Vagina (tissue), 2 donors: ENCODE results near the gene BRD3. TPM values are rescaled to one million over a fixed set of nuclear protein-coding genes. Genes with fewer than 3 reads are reported as not detected.
"Not testable (repeated sequence)": the region's sequence is repeated elsewhere in the genome, so short reads cannot be mapped to it uniquely, and the experiment has no call there.

Experiments used
- DNase-seq, 2 donors: peaks; one replicate each; pipeline ENCODE4 v3.0.0-alpha.2; 2017; ENCODE audit errors: extremely low spot score in 2 of 2
- H3K27ac ChIP-seq: fragments of 200-600 bp; sonication (generic); one replicate; pipeline ENCODE4 v1.5.1; 2019
- H3K27me3 ChIP-seq: fragments of 200-600 bp; sonication (generic); one replicate; pipeline ENCODE4 v1.5.1; 2019
- H3K36me3 ChIP-seq, 2 donors: fragments of 200-600 bp; sonication (generic); one replicate each; pipeline ENCODE4 v1.5.1; 2017 to 2019
- H3K4me1 ChIP-seq: fragments of 200-600 bp; sonication (generic); one replicate; pipeline ENCODE4 v1.5.1; 2019
- H3K4me3 ChIP-seq, 2 donors: fragments of 200-600 bp; sonication (generic); 1 replicate in 1 of 2; 2 replicates in 1 of 2; pipeline ENCODE4 v1.5.1; 2016 to 2019
- H3K9me3 ChIP-seq: fragments of 200-600 bp; sonication (generic); one replicate; pipeline ENCODE4 v1.5.1; 2019
- POLR2A ChIP-seq, 2 donors: fragments of 450-650 bp; IDR thresholded peaks; one replicate each; pipeline ENCODE4 v1.6.1; 2017; ENCODE audit warnings: antibody characterized with exemption in 2 of 2, mild to moderate bottlenecking in 2 of 2, moderate library complexity in 2 of 2
- POLR2AphosphoS5 ChIP-seq, 2 donors: sonication (generic); formaldehyde crosslinking; IDR thresholded peaks; one replicate each; pipeline ENCODE4 v1.9.0; 2017; ENCODE audit warnings: antibody characterized with exemption in 2 of 2, mild to moderate bottlenecking in 2 of 2, low read depth in 1 of 2; ENCODE audit not compliant: insufficient read depth in 1 of 2
- intact Hi-C: fragments of 100-400 bp; cut with DNase I; formaldehyde crosslinking; loops from one replicate; pipeline ENCODE4 v1.15.1; 2023
- total RNA-seq: library from RNA; depleted of rRNA; stranded (reverse); fragments of >200 nt; gene quantifications from one replicate; pipeline ENCODE4 v1.2.3, GENCODE V29; 2016
- TF ChIP-seq, protein P1 (sequence below), 3 experiments: fragments of 450-650 bp in 2 of 3; fragments of 200-600 bp in 1 of 3; sonication (generic) in 1 of 3; IDR thresholded peaks; one replicate each; pipeline ENCODE4 v1.5.1; 2017 to 2019; ENCODE audit warnings: antibody characterized with exemption in 3 of 3, mild to moderate bottlenecking in 2 of 3, moderate library complexity in 2 of 3

The BRD3 gene
- total RNA-seq: 20.4 TPM

DNA sequence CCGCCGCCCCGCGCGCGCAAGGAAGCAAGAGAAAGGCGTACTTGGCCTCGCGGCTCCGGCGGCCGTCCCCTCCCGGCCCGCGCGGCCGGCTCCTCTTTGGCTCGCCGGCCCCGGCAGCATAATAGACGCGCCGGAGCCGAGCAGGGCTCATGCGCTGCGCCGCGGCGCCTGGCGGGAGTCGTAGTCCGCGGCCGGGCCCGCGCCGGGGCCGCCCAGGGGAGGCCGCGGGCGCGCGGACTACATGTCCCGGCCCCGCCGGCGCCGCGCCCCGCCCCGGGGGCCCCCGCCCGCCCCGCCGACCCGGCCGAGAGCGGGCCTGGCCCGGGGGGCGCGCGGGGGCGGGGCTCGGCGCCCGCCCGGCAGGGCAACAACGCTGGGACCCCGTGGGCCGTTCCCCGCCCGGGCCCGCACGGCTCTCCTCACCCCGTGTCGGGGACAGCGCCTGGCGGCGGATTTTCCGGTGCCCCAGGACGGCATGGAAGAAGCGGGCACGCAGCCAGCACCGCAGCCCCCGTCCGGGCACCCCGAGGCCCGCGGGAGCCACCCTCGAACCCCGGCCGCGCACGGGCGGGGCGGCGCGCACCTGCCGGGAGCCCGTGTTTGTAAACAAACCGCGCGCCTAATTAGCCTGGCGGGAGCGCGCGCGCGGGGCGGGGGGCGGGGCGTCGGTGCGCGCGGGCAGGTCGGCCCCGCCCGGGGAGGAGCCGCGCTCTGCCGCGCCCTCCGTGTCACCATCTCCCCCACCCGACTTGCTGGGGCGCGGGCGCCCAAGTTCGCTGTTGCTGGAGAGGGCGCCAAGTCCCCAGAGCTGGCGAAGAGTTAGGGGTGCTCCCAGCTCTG, at the start of gene BRD3:
TSS of gene BRD3 (minus strand) at position 123 of the 840 bp plus-strand sequence. CDS start 14,549 bp downstream, outside the sequence.
- intact Hi-C loops: no loop called here
- peaks cover 44% of the 10 kb centered on the region for H3K4me1 ChIP-seq

DNA sequence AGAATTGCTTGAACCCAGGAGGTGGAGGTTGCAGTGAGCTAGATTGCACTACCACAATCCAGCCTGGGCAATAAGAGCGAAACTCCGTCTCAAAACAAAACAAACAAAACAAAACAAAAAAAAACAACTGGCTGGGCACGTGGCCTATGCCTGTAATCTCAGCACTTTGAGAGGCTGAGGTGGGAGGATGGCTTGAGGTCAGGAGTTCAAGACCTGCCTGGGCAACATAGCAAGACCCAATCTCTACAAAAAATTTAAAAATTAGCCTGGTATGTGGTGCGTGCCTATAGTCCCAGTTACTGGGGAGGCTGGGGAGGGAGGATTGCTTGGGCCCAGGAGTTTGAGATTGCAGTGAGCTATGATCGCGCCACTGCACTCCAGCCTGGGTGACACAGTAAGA, 44.7 kb upstream of the BRD3 start:
- Histone ChIP-seq H3K27me3 (no peaks in the 10 kb centered on the region), H3K36me3 (no peaks in the 10 kb centered on the region), H3K4me1 (no peaks in the 10 kb centered on the region), H3K9me3 (no peaks in the 10 kb centered on the region), H3K27ac (no peak overlapping the region), H3K4me3 (no peak overlapping the region)
- DNase-seq: no peak
- TF ChIP-seq POLR2A (IDR thresholded peaks at IDR 0.05): no peak
- intact Hi-C loops: no loop called here

More for the DNA sequence above, at the start of gene BRD3:
- Histone ChIP-seq H3K9me3 (no peaks in the 10 kb centered on the region), H3K27ac (peak within 1 kb of the TSS; percentile 99), H3K36me3 (no peaks in the 10 kb centered on the region), H3K27me3 (no peaks in the 10 kb centered on the region), H3K4me3 (peak within 1 kb of the TSS; percentile 69 to 99)
- DNase-seq: no peak
- peak in 1 of 2 donors; percentile 24 for TF ChIP-seq POLR2AphosphoS5 (IDR thresholded peaks at IDR 0.05; ENCODE audit: insufficient read depth in 1 of 2, low read depth in 1 of 2)
- TF ChIP-seq, protein P1, sequence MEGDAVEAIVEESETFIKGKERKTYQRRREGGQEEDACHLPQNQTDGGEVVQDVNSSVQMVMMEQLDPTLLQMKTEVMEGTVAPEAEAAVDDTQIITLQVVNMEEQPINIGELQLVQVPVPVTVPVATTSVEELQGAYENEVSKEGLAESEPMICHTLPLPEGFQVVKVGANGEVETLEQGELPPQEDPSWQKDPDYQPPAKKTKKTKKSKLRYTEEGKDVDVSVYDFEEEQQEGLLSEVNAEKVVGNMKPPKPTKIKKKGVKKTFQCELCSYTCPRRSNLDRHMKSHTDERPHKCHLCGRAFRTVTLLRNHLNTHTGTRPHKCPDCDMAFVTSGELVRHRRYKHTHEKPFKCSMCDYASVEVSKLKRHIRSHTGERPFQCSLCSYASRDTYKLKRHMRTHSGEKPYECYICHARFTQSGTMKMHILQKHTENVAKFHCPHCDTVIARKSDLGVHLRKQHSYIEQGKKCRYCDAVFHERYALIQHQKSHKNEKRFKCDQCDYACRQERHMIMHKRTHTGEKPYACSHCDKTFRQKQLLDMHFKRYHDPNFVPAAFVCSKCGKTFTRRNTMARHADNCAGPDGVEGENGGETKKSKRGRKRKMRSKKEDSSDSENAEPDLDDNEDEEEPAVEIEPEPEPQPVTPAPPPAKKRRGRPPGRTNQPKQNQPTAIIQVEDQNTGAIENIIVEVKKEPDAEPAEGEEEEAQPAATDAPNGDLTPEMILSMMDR (IDR thresholded peaks at IDR 0.05): no peak
- TF ChIP-seq POLR2A (IDR thresholded peaks at IDR 0.05): peak in 1 of 2 donors; percentile 86

DNA sequence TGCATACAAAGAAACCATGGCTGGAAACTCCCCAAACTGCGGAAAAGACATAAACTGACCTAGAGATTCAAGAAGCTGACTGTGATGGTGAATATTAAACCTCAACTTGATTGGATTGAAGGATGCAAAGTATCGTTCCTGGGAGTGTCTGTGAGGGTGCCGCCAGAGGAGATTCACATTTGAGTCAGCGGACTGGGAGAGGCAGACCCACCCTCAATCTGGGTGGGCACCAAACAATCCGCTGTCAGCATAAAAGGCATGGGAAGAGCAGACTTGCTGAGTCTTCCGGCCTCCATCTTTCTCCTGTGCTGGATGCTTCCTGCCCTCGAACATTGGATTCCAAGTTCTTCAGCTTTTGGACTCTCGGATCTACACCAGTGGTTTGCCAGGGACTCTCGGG, 43.2 kb upstream of the BRD3 start:
- intact Hi-C loops: no loop called here
- Histone ChIP-seq H3K4me1 (no peaks in the 10 kb centered on the region), H3K4me3 (no peak overlapping the region), H3K36me3 (no peaks in the 10 kb centered on the region), H3K27ac (no peak overlapping the region), H3K27me3 (no peaks in the 10 kb centered on the region), H3K9me3 (no peaks in the 10 kb centered on the region)
- no peak for DNase-seq
- no peak for TF ChIP-seq POLR2A (IDR thresholded peaks at IDR 0.05)
- TF ChIP-seq, protein P1 (IDR thresholded peaks at IDR 0.05): no peak
- TF ChIP-seq POLR2AphosphoS5 (IDR thresholded peaks at IDR 0.05; ENCODE audit: insufficient read depth in 1 of 2, low read depth in 1 of 2): no peak

DNA sequence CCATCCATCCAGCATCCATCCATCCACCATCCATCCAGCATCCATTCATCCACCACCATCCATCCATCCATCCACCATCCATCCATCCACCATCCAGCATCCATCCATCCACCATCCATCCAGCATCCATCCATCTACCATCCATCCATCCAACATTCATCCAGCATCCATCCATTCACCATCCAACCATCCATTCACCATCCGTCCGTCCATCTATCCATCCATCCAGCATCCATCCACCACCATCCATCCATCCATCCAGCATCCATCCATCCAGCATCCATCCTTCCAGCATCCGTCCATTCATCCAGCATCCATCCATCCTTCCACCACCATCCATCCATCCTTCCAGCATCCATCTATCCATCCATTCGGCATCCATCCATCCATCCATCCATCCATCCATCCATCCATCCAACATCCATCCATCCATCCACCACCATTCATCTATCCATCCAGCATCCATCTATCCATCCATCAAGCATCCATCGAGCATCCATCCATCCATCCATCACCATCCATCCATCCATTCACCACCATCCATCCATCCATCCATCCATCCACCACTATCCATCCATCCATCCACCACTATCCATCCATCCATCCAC, 35.7 kb upstream of the BRD3 start:
- H3K9me3 ChIP-seq: no peaks in the 10 kb centered on the region
- DNase-seq: no peak
- no peaks in the 10 kb centered on the region for H3K36me3 ChIP-seq
- H3K27ac ChIP-seq: no peak overlapping the region
- intact Hi-C loops: no loop called here
- H3K27me3 ChIP-seq: no peaks in the 10 kb centered on the region
- H3K4me1 ChIP-seq: no peaks in the 10 kb centered on the region
- H3K4me3 ChIP-seq: no peak overlapping the region
- TF ChIP-seq POLR2AphosphoS5 (IDR thresholded peaks at IDR 0.05; ENCODE audit: insufficient read depth in 1 of 2, low read depth in 1 of 2) (no peak), POLR2A (IDR thresholded peaks at IDR 0.05) (no peak)
- TF ChIP-seq, protein P1 (IDR thresholded peaks at IDR 0.05): no peak

DNA sequence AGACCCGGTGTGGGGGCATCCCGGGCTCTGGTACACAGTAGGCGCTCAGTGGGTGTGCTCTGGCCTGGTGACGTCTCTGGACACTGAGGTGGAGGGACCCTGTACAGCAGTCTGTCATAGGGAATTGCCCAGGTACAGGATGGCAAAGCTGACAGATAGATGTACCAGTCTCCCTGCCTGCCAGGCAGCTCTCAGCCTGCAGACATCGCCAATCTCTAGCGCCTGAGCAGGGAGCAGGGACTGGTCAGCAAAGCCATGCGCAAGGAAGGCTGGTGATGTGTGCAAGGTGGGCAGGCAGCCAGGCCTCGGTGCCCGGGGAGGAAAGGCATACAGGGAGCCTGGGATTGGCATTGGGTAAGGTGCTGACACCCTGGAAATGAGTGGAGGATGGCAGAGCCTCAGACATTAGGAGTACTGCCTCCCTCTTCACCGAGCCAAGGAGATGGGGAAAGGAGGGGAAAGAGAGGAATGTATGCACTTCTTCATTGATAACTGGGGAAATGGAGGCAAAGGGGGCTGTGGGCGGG, 33.9 kb upstream of the BRD3 start:
- Histone ChIP-seq H3K27ac (no peak overlapping the region), H3K36me3 (no peaks in the 10 kb centered on the region), H3K27me3 (no peaks in the 10 kb centered on the region), H3K9me3 (no peaks in the 10 kb centered on the region), H3K4me1 (no peaks in the 10 kb centered on the region), H3K4me3 (no peak overlapping the region)
- DNase-seq: no peak
- intact Hi-C loops: no loop called here
- TF ChIP-seq POLR2A (IDR thresholded peaks at IDR 0.05): no peak
- no peak for TF ChIP-seq POLR2AphosphoS5 (IDR thresholded peaks at IDR 0.05; ENCODE audit: insufficient read depth in 1 of 2, low read depth in 1 of 2)
- TF ChIP-seq, protein P1 (IDR thresholded peaks at IDR 0.05): no peak

DNA sequence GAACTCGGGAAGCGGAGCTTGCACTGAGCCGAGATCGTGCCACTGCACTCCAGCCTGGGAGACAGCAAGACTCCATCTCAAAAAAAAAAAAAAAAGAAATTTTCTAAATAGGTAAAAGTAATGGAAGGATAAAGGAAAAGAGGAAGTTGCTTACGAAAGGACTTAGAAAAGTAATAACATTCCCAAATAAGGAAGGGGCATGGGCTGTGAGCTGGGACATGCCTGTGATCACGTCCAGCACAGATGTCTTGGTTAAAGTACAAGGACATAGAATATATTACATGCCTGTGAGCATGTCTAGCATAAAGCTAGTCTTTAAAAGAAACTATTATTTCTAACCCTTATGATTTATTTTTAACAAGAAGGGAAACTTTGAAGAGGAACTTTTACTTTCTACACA, 33.3 kb upstream of the BRD3 start:
- H3K27ac ChIP-seq, H3K4me3 ChIP-seq, H3K4me1 ChIP-seq, H3K27me3 ChIP-seq, H3K36me3 ChIP-seq, H3K9me3 ChIP-seq, intact Hi-C loops, DNase-seq: not testable (repeated sequence)
